GM18519 (cell line): ENCODE measurements around the gene DKKL1.

Experiments
- ATAC-seq: cut with Tn5 transposase; IDR thresholded peaks from one replicate; pipeline ENCODE4 v1.9.1; 2021; ENCODE audit warnings: mild to moderate bottlenecking, moderate library complexity; ENCODE audit not compliant: unreplicated experiment, low FRiP score

Gene DKKL1

DNA sequence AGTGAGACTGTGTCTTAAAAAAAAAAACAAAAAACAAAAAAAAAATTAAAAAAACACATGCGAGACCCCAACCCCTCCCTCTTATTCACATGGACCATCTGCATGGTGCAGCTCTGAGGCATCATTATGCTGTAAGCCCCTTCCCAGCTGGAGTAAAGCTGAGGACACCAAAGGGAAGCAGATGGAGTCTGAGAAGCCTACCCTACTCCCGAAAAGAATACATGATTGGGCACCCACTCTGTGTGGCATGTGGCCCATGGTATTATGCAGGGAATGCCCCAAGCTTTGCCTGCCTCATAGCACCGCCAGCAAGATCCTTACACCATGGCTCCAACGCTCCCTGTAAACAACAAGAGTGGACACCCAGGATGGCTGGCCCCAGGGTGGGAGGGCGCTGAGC lies 54.8 kb downstream of the DKKL1 start:
- no peak for ATAC-seq

DNA sequence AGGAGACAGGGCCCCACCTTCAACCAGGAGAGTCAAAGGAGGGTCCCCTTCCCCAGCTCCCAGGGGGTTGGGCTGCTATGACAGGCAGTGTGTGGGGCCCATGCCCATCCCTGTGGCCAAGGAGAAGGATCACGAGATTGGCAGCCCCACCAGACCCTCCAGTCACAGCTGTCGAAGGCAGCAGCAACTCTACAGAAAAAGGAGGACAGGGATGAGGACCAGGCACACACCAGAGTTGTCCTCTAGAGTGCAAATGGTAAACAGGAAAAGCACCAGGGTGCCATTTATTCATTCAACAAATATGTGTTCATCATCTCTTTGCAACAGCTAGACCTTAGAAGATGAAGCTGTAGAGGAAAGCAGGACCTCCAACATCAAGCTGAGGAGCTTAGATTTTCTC lies 55.5 kb downstream of the DKKL1 start:
- ATAC-seq: no peak

DNA sequence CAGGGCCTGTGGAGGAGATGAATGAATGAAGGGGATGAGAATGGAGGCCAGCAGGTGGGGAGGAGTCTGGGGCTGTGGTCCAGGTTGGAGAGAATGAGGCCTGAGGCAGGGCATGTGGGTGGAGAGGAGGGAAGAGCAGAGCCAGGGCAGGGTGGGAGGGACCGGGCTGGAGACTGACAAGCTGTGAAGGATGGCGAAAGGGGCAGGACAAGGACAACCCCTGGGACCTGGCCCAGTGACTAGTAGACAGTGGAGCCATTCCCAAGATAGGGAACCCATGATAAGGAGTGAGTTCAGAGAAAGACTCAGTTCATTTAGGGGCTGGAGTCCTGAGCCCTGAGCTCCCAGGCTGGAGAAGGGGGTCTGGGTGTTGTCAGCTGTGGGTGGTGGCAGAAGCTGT lies 56.5 kb downstream of the DKKL1 start:
- no peak for ATAC-seq

- no peak for ATAC-seq
These were observed 57.6 kb downstream of the DKKL1 start for GRCh38 chr19:49421039-49421877.

GRCh38 chr19:49421878-49422202 lies 58.2 kb downstream of the DKKL1 start:
- no peak for ATAC-seq

GRCh38 chr19:49422407-49423070 lies 58.9 kb downstream of the DKKL1 start:
- no peak for ATAC-seq

GRCh38 chr19:49423071-49423984 lies 59.7 kb downstream of the DKKL1 start, which contains the start of gene PTH2:
Gene PTH2 (minus strand): TSS chr19:49423441. CDS start chr19:49423339, 102 bp downstream.
- ATAC-seq: no peak

DNA sequence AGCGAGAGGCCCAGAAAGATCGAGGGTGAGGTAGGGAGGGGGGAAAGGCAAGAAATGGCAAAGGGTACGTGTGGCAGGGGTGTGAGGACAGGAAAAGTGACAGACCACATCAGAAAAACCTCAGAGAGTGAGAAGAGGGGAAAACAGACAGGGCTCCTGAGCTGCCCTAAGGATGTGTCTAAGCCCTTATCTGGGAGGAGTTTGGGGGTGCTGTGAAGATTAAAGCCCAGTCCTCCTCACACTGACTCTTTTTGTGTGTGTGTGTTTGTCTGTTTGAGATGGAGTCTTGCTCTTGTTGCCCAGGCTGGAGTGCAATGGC lies 60.3 kb downstream of the DKKL1 start:
- no peak for ATAC-seq
